Measurements from ENCODE around the gene CTSK.
"Not testable (repeated sequence)": the region's sequence is repeated elsewhere in the genome, so short reads cannot be mapped to it uniquely, and the experiment has no call there.

CTSK gene
- total RNA-seq = 1.8 to 11.5 reads per million in 2 experiments

DNA sequence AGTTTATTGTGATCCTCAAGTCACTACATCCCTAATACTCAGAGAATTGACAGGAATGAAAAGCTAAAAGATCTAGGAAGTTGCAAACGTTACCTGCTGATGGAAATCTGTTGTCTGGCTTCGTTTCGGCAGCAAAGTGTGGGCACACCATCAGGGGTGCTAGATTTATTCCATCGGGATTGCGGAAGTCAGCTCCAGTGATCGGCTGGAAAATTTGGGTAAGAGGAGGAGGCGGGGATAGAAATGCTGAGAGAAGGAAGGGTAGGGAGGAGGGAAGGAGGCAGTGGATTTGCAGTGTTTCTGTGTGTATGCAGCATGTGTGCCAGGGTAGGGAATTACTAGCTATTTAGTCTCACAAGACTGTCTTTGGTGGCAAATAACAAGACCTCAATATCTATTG lies at the start of gene CTSK:
Gene CTSK, minus strand, starts transcription at position 140 of the 400 bp plus-strand sequence. CDS start 1,455 bp downstream, outside the sequence.
- no peak for DNase-seq (ENCODE audit: low read depth)

DNA sequence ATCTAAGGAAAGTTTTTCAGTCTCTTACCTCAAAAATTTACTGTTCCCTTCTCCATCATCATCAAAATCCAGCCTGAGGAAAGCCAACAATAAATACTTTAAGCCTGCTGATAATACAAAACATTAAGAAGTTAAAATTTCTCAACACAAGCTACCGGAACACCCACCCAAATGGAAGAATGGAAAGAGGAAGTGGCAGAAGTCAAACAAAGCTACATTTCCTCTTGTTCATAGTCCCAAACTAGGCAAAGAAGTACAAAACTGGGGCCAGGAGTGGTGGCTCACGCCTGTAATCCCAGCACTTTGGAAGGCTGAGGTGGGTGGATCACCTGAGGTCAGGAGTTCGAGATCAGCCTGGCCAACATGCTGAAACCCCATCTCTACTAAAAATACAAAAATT lies 44.7 kb upstream of the CTSK start:
- DNase-seq (ENCODE audit: low read depth) = not testable (repeated sequence)

GRCh38 chr1:150850801-150851362 lies 42.8 kb upstream of the CTSK start:
- DNase-seq (ENCODE audit: low read depth) = not testable (repeated sequence)

GRCh38 chr1:150846473-150847146 lies 38.5 kb upstream of the CTSK start:
- no peak for DNase-seq (ENCODE audit: low read depth)

DNA sequence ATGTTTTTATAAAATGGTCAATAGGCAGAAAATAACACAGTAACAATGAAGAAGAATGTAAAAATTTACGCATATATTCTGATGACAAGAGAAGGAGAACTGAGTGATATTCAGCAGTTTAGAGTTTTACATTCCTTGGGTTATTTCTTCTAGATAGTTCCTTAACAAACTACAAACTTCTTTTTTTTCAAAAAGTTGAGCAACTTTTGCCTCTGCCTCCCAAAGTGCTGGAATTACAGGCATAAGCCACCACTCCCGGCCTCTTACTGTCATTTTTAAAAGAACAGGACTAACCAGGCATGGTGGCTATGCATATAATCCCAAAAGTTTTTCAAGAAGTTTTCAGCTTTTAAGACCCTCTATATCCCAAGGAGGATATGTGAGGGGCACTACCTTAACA lies 35.4 kb upstream of the CTSK start:
- no peak for DNase-seq (ENCODE audit: low read depth)

- no peak for DNase-seq (ENCODE audit: low read depth)
Observed at GRCh38 chr1:150842964-150843363, 34.9 kb upstream of the CTSK start.

DNA sequence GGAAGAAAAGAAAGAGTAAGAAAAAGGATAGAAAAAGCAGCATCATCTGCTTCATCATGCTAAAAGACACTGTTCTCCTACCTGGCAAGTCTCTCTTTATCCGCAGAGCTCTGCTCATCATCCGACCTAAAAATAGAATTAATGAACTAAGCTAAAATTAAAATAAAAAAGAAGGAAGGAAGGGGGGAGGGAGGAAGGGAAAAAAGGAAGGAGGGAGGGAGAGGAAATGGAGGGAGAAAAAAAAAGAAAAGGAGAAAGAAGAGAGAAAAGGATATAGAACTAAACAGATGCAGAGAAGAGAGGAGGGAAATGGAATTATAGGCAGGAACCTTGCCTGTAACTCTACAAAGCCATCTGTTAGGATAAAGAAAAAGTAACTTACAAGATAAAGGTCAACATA lies 34.3 kb upstream of the CTSK start:
- no peak for DNase-seq (ENCODE audit: low read depth)

DNA sequence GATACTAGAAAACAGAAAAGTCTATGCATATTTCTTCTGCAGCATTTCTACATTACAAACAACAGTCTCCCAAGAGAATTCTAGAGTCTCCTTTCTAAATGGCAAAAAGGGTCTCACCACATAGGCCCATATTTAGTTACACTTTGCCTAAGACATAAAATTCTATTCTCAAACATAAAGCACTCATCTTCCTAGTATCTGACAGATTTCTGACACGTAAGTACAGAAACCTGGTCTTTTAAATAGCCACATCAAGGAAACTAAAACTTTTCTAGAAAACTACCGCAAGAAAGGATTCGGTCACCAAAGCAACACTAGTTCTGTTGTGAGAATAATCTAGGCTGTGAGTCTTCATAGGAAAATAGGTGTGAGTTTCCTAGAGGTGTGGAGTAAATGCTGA lies 33.6 kb upstream of the CTSK start:
- DNase-seq (ENCODE audit: low read depth) = no peak

GRCh38 chr1:150840850-150841249 lies 32.8 kb upstream of the CTSK start:
- not testable (repeated sequence) for DNase-seq (ENCODE audit: low read depth)

GRCh38 chr1:150836129-150836773 lies 28.2 kb upstream of the CTSK start:
- no peak for DNase-seq (ENCODE audit: low read depth)

DNA sequence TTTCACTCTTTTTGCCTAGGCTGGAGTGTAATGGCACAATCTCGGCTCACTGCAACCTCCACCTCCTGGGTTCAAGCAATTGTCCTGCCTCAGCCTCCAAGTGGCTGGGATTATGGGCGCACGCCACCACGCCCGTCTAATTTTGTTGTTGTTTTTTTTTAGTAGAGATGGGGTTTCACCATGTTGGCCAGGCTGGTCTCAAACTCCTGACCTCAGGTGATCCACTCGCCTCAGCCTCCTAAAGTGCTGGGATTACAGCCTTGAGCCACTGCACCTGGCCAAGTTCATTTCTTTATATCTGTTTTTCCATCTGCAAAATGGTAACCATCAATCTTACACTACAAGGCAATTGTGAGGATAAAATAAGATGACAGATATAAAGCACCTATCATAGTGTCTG lies 25.9 kb upstream of the CTSK start:
- not testable (repeated sequence) for DNase-seq (ENCODE audit: low read depth)

DNA sequence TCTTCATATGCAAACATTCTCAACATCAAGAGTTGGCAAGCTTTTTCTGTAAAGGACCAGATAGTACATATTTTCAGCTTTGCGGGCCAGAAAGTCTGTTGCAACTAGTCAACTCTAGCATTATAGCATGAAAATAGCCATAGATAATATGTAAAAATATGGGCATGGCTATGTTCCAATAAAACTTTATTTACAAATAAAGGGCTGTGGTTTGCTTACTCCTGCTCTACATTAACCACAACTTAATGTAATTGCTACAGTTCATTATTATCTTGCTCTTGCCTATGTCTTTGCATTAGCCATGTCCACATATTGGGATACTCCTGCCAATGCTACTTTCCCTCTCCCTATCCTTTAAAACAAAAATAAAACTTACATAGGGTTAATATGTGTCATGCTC lies 24.5 kb upstream of the CTSK start:
- DNase-seq (ENCODE audit: low read depth) = no peak

DNA sequence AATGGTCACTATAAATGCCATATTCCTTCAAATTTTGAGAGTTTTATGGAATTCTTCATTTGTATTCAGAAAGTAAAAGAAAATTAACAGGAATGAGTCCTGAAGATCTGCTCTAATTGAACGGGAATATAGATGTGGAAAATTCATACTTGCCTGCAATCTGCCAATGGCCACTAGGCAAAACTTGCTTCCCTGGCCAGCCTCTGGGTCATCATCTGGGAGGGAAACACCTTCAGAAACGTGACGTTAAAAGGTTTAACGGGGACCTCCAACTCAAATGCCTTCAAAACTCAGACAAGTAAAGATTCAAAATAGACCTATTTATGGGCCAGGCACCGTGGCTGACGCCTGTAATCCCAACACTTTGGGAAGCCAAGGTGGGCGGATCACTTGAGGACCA lies 21.7 kb upstream of the CTSK start:
- no peak for DNase-seq (ENCODE audit: low read depth)

- DNase-seq (ENCODE audit: low read depth) = no peak
Observed at GRCh38 chr1:150826299-150826698, 18.2 kb upstream of the CTSK start.

DNA sequence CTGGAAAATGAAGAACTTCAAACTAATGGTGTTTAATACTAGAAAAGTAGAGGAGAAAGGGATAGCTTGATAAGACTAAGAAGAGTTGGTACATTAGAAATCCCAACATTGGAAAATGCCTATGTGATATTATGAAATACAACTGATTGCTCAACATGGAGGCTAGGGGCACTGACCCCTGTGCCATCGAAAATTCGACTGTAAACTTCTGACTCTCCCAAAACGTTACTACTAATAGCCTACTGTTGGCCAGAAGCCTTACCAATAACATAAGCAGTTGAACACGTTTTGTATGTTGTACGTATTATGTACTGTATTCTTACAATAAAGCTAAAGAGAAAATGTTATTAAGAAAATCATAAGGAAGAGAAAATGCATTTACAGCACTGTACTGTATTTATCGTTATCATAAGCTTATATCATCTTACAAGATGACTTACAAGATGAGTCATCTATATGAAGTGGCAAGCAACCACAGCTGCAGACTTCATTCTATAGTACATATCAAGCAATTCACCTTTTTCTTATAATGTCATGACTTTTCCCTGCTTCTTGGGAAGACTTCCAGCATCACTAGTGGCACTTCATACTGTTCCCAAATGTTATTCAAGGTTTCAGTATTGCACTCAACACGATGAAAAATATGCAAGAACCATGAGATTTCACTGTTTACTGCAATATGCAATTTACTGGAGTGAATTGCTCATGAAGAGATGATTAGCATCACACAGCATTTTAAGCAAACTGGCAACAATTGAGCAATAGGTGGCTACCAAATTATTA lies 12.9 kb upstream of the CTSK start:
- no peak for DNase-seq (ENCODE audit: low read depth)

- DNase-seq (ENCODE audit: low read depth) = no peak
Observed at GRCh38 chr1:150815871-150816270, 7.8 kb upstream of the CTSK start.

DNA sequence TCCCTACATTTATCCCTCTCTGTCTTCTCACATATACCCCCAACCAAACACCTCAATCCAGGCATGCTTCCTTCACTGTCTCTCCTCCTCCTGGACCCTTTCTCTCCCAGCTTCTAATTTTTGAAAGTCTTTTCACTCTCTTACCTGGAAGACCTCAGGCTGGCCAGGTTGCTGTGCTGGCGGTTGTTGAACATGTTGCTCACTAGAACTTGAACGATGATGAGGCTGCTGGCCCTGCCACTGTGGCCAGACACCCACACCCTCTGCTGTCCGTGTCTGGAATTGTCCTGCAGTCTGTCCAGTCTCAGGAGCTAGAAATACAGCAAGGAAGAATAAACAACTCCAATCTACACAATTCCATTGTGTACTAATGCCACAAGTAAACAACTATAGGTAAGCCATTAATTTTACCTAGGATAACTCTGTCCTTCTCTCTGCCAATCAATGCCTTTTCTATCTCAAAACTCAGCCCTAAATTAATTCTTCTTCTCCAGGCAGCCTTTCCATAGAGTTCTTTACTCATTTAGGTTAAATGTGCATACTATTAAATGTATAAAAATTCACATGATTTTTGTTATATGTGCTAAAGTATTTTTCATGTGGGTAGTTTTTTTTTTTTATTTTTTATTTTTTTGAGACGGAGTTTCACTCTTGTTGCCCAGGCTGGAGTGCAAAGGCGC lies 5.1 kb upstream of the CTSK start:
- DNase-seq (ENCODE audit: low read depth) = no peak

DNA sequence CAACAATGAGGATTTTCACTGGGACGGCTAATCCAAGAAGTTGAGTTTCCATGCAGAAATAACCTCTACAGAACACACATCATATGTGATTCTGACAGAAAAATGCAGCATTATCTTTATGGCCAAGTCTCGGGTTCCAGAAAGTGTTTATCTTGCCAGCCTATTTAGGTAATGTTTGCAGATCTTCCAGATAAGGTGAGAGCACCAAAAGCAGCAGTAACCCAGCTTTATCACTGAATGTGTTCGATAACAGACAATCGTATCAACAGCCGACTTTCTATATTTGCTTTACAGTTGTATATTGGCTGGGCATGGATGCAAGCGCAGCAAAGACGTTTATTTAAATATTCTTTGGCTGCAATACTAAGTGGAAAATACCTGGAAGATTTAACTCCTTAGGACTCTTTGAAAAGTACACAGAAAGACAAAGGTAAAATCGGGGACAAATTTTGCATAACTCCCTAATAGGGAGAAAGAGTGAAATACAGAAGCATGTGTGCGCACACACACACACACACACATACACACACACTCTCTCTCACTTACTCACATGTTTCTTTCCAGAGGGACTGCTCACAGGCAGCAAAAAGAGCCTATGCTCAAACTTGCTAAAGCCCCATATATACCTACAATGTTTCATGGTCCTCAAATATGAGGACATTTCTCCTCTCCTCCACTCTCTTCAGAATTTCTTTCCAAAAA lies 3.0 kb upstream of the CTSK start:
- no peak for DNase-seq (ENCODE audit: low read depth)

- DNase-seq (ENCODE audit: low read depth) = no peak
Observed at GRCh38 chr1:150809651-150810050, 1.6 kb upstream of the CTSK start.

- no peak for DNase-seq (ENCODE audit: low read depth)
Observed at GRCh38 chr1:150808846-150809245, 786 bp upstream of the CTSK start.

GRCh38 chr1:150807249-150808023 lies 624 bp downstream of the CTSK start:
- DNase-seq (ENCODE audit: low read depth) = no peak

Measured in T follicular helper cell (primary cell).